ENCODE results near the gene PRDX6. TPM values are rescaled to one million over a fixed set of nuclear protein-coding genes. Genes with fewer than 3 reads are reported as not detected.

Gene PRDX6
- total RNA-seq, 2 experiments from 2014 or later, result 109 to 148 TPM

DNA sequence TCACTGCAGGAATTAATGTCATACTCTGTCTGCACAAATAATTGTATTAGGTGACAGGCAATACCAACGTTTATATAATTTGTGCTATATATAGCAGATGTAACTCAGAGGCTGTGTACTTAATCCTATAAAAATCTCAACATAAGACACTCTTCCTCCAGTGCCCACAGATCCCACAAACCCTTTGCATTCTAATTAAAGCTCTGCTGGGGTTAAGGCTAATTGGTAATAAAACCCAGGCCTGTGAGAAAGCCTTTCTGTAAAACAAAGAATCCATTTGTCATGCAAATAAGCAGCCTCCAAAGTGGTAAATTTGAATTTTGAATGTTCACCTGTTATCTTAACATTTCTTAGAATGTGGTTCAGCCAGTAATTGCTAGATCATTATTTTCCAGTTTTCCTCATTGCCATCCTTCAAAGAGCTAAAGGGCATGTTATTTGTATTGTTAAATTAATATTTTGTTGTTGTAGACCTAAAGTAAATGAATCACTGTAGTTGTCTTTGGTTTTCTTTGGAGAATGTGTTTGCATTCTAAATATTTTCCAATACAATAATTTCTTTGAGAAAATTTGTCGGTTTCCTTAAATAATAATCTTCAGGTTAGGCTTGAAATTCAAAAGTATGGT lies 46.3 kb upstream of the PRDX6 start:
- Histone ChIP-seq H3K9me3 (ENCODE audit: low read length) (no peaks in the 10 kb centered on the region), H4K20me1 (ENCODE audit: insufficient read depth, low read length) (no peaks in the 10 kb centered on the region), H3K4me2 (ENCODE audit: low read length) (peak overlapping the region; percentile 59), H3K9me2 (ENCODE audit: insufficient read depth, low read length) (no peaks in the 10 kb centered on the region), H3K27ac (ENCODE audit: low read depth, low read length, poor library complexity, severe bottlenecking) (peak overlapping the region; percentile 66), H3K36me3 (ENCODE audit: insufficient read depth, low read length) (no peaks in the 10 kb centered on the region), H3K79me2 (ENCODE audit: insufficient read depth, low read depth, low read length) (no peaks in the 10 kb centered on the region), H2AFZ (ENCODE audit: low read length) (peak overlapping the region; percentile 78; the same call in 1 of the 2 replicates), H3K4me1 (ENCODE audit: insufficient read depth, low read length, poor library complexity, severe bottlenecking) (peaks cover 29% of the 10 kb centered on the region), H3K4me3 (ENCODE audit: low read depth, low read length, poor library complexity, severe bottlenecking) (peak overlapping the region; percentile 14)
- BruUV-seq (replicated peaks), result no TSS peak
- ChIA-PET POLR2A (interaction anchor here (0.6 to 2.7 kb wide), 4 partner anchors 13 to 443 kb away, joined by 3 to 9 read pairs (median 4); partner anchors contain the start of gene DARS2), CTCF (ENCODE audit: unreplicated experiment) (interaction anchor here (1.4 to 1.7 kb wide), 3 partner anchors 11 to 23 kb away, joined by 3 to 7 read pairs (median 3); no protein-coding TSS in a partner anchor)
- intact Hi-C loops (cut with micrococcal nuclease; ENCODE audit: unreplicated experiment), result loop anchor here (1.0 to 5.0 kb wide), 4 partner anchors 46 to 642 kb away; partner anchors contain the start of genes KLHL20 and PRDX6
- DNase-seq (ENCODE audit: low spot score), result no peak
- TF ChIP-seq EZH2phosphoT487 (IDR thresholded peaks at IDR 0.05; ENCODE audit: borderline replicate concordance, low read depth, low read length), result no peak
- TF ChIP-seq, protein P1, sequence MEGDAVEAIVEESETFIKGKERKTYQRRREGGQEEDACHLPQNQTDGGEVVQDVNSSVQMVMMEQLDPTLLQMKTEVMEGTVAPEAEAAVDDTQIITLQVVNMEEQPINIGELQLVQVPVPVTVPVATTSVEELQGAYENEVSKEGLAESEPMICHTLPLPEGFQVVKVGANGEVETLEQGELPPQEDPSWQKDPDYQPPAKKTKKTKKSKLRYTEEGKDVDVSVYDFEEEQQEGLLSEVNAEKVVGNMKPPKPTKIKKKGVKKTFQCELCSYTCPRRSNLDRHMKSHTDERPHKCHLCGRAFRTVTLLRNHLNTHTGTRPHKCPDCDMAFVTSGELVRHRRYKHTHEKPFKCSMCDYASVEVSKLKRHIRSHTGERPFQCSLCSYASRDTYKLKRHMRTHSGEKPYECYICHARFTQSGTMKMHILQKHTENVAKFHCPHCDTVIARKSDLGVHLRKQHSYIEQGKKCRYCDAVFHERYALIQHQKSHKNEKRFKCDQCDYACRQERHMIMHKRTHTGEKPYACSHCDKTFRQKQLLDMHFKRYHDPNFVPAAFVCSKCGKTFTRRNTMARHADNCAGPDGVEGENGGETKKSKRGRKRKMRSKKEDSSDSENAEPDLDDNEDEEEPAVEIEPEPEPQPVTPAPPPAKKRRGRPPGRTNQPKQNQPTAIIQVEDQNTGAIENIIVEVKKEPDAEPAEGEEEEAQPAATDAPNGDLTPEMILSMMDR (conservative IDR thresholded peaks at IDR 0.05; ENCODE audit: low read length), result no peak

DNA sequence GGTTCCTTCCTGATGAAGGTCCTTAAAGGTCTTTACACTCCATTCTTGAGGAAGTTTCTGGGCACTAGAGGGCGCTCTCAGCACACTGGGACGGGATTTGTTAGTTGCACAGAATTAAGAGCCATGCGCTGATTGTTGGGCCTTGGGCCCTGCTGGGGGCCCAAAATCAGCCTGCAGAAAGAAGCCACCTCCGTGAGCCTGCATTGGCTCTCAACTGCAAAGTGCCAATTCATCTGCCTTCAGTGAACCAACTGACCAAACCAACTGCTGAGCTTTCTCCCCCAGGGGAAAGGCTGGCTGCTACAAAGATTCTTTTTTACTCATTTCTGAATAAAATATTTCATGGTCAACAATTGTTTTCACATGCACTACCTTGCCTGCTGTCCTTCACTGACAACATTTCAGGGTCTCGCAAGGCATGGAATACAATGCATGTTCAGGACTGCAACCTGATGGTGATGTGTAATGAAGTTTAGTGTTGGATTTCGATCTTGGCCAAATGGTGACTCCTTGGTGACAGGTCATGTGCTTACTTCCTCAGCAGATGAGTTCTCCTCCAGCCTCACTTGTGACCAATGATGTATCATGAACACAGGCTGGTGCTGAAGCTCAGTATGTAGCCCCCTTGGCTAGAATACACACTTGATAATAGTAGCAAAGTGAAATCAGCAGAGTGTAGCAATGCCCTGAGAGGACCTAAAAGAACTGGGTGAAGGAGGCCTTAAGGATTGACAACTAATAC lies 45.7 kb upstream of the PRDX6 start:
- no peaks in the 10 kb centered on the region for H3K9me3 ChIP-seq (ENCODE audit: low read length)
- H3K27ac ChIP-seq (ENCODE audit: low read depth, low read length, poor library complexity, severe bottlenecking), result no peak overlapping the region
- TF ChIP-seq EZH2phosphoT487 (IDR thresholded peaks at IDR 0.05; ENCODE audit: borderline replicate concordance, low read depth, low read length), result no peak
- TF ChIP-seq, protein P1 (conservative IDR thresholded peaks at IDR 0.05; ENCODE audit: low read length), result peak; percentile 99
- peaks cover 29% of the 10 kb centered on the region for H3K4me1 ChIP-seq (ENCODE audit: insufficient read depth, low read length, poor library complexity, severe bottlenecking)
- no peaks in the 10 kb centered on the region for H3K9me2 ChIP-seq (ENCODE audit: insufficient read depth, low read length)
- H2AFZ ChIP-seq (ENCODE audit: low read length), result peak overlapping the region; percentile 78; the same call in 1 of the 2 replicates
- peak; percentile 86 for DNase-seq (ENCODE audit: low spot score)
- H3K79me2 ChIP-seq (ENCODE audit: insufficient read depth, low read depth, low read length), result no peaks in the 10 kb centered on the region
- POLR2A ChIA-PET, result interaction anchor here (2.7 kb wide), 1 partner anchor 14 kb away, joined by 9 read pairs; no protein-coding TSS in a partner anchor
- H3K4me3 ChIP-seq (ENCODE audit: low read depth, low read length, poor library complexity, severe bottlenecking), result no peak overlapping the region
- CTCF ChIA-PET (ENCODE audit: unreplicated experiment), result no interaction called here
- H3K36me3 ChIP-seq (ENCODE audit: insufficient read depth, low read length), result no peaks in the 10 kb centered on the region
- H3K4me2 ChIP-seq (ENCODE audit: low read length), result peak overlapping the region; percentile 59; the same call in 1 of the 2 replicates
- intact Hi-C loops (cut with micrococcal nuclease; ENCODE audit: unreplicated experiment), result loop anchor here (1.0 to 5.0 kb wide), 4 partner anchors 45 to 641 kb away; partner anchors contain the start of genes KLHL20 and PRDX6
- no peaks in the 10 kb centered on the region for H4K20me1 ChIP-seq (ENCODE audit: insufficient read depth, low read length)
- BruUV-seq (replicated peaks), result no TSS peak

Data from OCI-LY7 (cell line).